Heart left ventricle (tissue), 16 donors: Measurements from ENCODE around the gene SLC35F3. TPM values are rescaled to one million over a fixed set of nuclear protein-coding genes. Genes with fewer than 3 reads are reported as not detected.
"Not testable (repeated sequence)": the region's sequence is repeated elsewhere in the genome, so short reads cannot be mapped to it uniquely, and the experiment has no call there.

Source experiments
- ATAC-seq, 4 donors: fragments of 200-7000 bp; cut with Tn5 transposase; one replicate each; pipeline ENCODE4 v1.9.1; 2020 to 2022; ENCODE audit warnings: moderate library complexity in 4 of 4, mild to moderate bottlenecking in 3 of 4, moderate number of reproducible peaks in 1 of 4
- DNase-seq, 5 donors: peaks; one replicate each; pipeline ENCODE4 v3.0.0-alpha.2; 2020
- H3K27ac ChIP-seq, 12 donors: fragments of 200-600 bp; sonication (generic) in 4 of 12; one replicate each; pipeline versions ENCODE4 v1.5.0 to v1.8.0; 2016 to 2022; ENCODE audit warnings: mild to moderate bottlenecking in 2 of 12
- H3K27me3 ChIP-seq, 9 donors: fragments of 200-600 bp; sonication (generic) in 2 of 9; one replicate each; pipeline versions ENCODE4 v1.5.1 to v1.8.0; 2016 to 2022; ENCODE audit warnings: mild to moderate bottlenecking in 3 of 9
- H3K36me3 ChIP-seq, 9 donors: fragments of 200-600 bp; sonication (generic) in 2 of 9; one replicate each; pipeline versions ENCODE4 v1.5.0 to v1.8.0; 2018 to 2022; ENCODE audit warnings: mild to moderate bottlenecking in 2 of 9
- H3K4me1 ChIP-seq, 12 donors: fragments of 200-600 bp; sonication (generic) in 4 of 12; one replicate each; pipeline versions ENCODE4 v1.5.0 to v1.8.0; 2016 to 2022; ENCODE audit warnings: mild to moderate bottlenecking in 3 of 12
- H3K4me3 ChIP-seq, 12 donors: fragments of 200-600 bp; sonication (generic) in 4 of 12; one replicate each; pipeline versions ENCODE4 v1.5.0 to v1.8.0; 2017 to 2022; ENCODE audit warnings: mild to moderate bottlenecking in 9 of 12, moderate library complexity in 4 of 12
- H3K9me3 ChIP-seq, 12 donors: fragments of 200-600 bp; sonication (generic) in 4 of 12; one replicate each; pipeline versions ENCODE4 v1.5.0 to v1.8.0; 2016 to 2022; ENCODE audit warnings: mild to moderate bottlenecking in 1 of 12
- POLR2A ChIP-seq, 2 donors: fragments of 450-650 bp; IDR thresholded peaks; one replicate each; pipeline ENCODE4 v1.6.1; 2017; ENCODE audit warnings: antibody characterized with exemption in 2 of 2, mild to moderate bottlenecking in 2 of 2, moderate library complexity in 2 of 2
- WGBS, 4 donors: extraction: QIAGEN DNeasy Blood & Tissue Kit in 2 of 4; methylation state at CpG; one replicate each; pipeline versions ENCODE4 v1.1.5 to v1.1.7; 2013 to 2018; 5-methylcytosine and 5-hydroxymethylcytosine counted together
- intact Hi-C, 10 donors: fragments of 100-400 bp; cut with DNase I; formaldehyde crosslinking; loops; one replicate each; pipeline versions ENCODE4 v1.11.1 to v1.14.2; 2022
- polyA plus RNA-seq, 2 donors: library from polyadenylated mRNA; stranded (reverse); fragments of 200-250 nt; gene quantifications; one replicate each; pipeline ENCODE4 v1.2.3, GENCODE V29; 2013
- total RNA-seq, 9 donors: library from RNA; depleted of rRNA in 2 of 9; stranded (reverse); fragments of >200 nt in 2 of 9; fragmentation: NEBNext Ultra II Directional in 3 of 9; extraction: Animal tissue kit (Norgen Biotek cat#: 25700) in 3 of 9; gene quantifications; one replicate each; pipeline versions ENCODE4 v1.1.0 to v1.2.4, GENCODE V29; 2016 to 2023
- TF ChIP-seq, protein P1 (sequence below), 12 donors: fragments of 200-600 bp; sonication (generic) in 4 of 12; IDR thresholded peaks; one replicate each; pipeline versions ENCODE4 v1.5.0 to v1.8.0; 2018 to 2022; ENCODE audit warnings: antibody characterized with exemption in 12 of 12, mild to moderate bottlenecking in 5 of 12
- donor health status: ischemic (EF 13 %, LVEDD 7.1; RV severe dilation, severe dysfunction).
- donor health status: healthy with polysubstance abuse.
- donor health status: DM: no; HTN: yes; CAD: no.
- donor health status: DM: no; HTN: no; CAD: no.
- donor health status: ischemic (EF 25% LVEDD 6.9; RV normal size, moderate dysfunction).
- donor health status: ischemic (EF 25% LVEDD 5.7; RV mildly dilated, moderate dysfunction).
- donor health status: healthy.
- donor health status: DM: yes; HTN: yes; CAD: no.
- donor health status: ischemic (EF 35%, LVEDD 5.7; RV mildly dilated, moderate dysfunction).
- donor health status: nonischemic (EF 11% LVEDD 7.7; RV severe dilation, severe dysfunction).
- donor health status: DM: yes; HTN: yes; CAD: no.
- donor health status: PGD.
- donor health status: ischemic (EF 29% LVEDD 5.4; RV normal size, mild dysfunction).
- donor health status: nonischemic (EF 23%, LVEDD 6.1; RV moderate dilation, normal function).

SLC35F3 gene
- total and polyA plus RNA-seq, 11 donors: 0.03 to 0.11 (median 0.11) TPM; not detected in 8

GRCh38 chr1:233884461-233885151, 19.9 kb upstream of the SLC35F3 start:
- 59 to 76% (median 64%) methylated on average over 5 of the region's 5 CpGs for WGBS, 4 donors
- no peaks in the 10 kb centered on the region for H3K36me3 ChIP-seq
- no peak overlapping the region for H3K4me3 ChIP-seq
- no peaks in the 10 kb centered on the region for H3K4me1 ChIP-seq
- intact Hi-C loops: no loop called here
- TF ChIP-seq, protein P1, sequence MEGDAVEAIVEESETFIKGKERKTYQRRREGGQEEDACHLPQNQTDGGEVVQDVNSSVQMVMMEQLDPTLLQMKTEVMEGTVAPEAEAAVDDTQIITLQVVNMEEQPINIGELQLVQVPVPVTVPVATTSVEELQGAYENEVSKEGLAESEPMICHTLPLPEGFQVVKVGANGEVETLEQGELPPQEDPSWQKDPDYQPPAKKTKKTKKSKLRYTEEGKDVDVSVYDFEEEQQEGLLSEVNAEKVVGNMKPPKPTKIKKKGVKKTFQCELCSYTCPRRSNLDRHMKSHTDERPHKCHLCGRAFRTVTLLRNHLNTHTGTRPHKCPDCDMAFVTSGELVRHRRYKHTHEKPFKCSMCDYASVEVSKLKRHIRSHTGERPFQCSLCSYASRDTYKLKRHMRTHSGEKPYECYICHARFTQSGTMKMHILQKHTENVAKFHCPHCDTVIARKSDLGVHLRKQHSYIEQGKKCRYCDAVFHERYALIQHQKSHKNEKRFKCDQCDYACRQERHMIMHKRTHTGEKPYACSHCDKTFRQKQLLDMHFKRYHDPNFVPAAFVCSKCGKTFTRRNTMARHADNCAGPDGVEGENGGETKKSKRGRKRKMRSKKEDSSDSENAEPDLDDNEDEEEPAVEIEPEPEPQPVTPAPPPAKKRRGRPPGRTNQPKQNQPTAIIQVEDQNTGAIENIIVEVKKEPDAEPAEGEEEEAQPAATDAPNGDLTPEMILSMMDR (IDR thresholded peaks at IDR 0.05): no peak
- no peak for TF ChIP-seq POLR2A (IDR thresholded peaks at IDR 0.05)
- peaks cover 0 to 10% (median 4%) of the 10 kb centered on the region in 12 donors for H3K9me3 ChIP-seq
- ATAC-seq (no peak), DNase-seq (no peak)
- no peak overlapping the region for H3K27ac ChIP-seq
- H3K27me3 ChIP-seq: peaks cover 0 to 10% (median 0%) of the 10 kb centered on the region in 9 donors

DNA sequence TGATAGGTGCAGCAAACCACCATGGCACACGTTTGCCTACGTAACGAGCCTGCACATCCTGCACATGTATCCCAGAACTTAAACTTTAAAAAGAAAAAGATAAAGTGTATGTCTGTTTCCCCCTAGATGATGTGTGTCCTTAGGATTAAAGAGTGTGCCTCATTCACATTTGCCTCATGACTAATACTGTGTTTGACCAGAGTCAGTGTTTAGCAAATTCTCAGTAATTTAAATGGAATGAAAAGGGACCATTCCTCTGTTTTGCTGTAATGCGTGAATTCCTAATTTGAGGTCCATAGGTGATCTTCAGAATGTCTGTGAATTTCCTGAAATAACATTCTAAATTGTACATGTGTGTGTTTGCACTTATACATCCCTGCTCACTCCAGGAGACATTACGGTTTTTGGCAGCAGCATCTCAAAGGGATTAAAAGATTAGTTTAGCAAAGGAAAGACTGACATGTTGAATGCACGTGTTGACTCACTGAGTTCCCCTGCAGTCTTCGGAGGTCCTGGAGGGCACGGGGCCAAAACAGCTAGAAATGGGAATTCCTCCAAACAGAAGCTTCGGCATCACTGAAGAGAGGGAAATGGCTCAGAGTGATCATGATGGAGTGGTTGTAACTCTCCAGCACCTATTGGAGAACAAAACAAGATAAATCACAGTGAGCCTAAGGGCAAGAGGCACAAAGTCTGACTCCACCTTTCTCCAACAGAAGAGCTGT, 19.1 kb upstream of the SLC35F3 start:
- Histone ChIP-seq H3K4me3 (no peak overlapping the region), H3K4me1 (no peaks in the 10 kb centered on the region), H3K36me3 (no peaks in the 10 kb centered on the region), H3K27ac (no peak overlapping the region), H3K27me3 (peaks cover 0 to 10% (median 0%) of the 10 kb centered on the region in 9 donors), H3K9me3 (peaks cover 0 to 11% (median 3%) of the 10 kb centered on the region in 12 donors)
- intact Hi-C loops: no loop called here
- WGBS, 4 donors: 58 to 65% (median 63%) methylated on average over 9 of the region's 9 CpGs
- DNase-seq (no peak), ATAC-seq (no peak)
- TF ChIP-seq, protein P1 (IDR thresholded peaks at IDR 0.05): no peak
- no peak for TF ChIP-seq POLR2A (IDR thresholded peaks at IDR 0.05)

DNA sequence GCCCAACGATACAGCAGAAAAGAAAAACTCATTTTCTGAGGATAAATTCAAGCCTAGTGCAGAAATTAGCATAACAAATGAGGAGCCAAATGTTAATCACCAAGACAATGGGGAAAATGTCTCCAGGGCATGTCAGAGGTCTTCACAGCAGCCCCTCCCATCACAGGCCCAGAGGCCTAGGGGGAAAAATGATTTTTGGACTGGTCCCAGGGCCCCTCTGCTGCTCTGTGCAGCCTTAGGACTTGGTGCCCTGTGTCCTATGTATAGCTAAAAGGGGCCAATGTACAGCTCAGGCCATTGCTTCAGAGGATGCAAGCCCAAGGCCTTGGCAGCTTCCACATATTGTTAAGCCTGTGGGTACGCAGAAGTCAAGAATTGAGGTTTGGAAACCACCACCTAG, 13.3 kb upstream of the SLC35F3 start:
- H3K4me3 ChIP-seq, H3K4me1 ChIP-seq, intact Hi-C loops, H3K36me3 ChIP-seq, DNase-seq, H3K27me3 ChIP-seq, H3K27ac ChIP-seq, ATAC-seq: not testable (repeated sequence)
- 75 to 79% (median 77%) methylated on average over 2 of the region's 2 CpGs for WGBS, 4 donors
- H3K9me3 ChIP-seq: peaks cover 0 to 30% (median 6%) of the 10 kb centered on the region in 12 donors

DNA sequence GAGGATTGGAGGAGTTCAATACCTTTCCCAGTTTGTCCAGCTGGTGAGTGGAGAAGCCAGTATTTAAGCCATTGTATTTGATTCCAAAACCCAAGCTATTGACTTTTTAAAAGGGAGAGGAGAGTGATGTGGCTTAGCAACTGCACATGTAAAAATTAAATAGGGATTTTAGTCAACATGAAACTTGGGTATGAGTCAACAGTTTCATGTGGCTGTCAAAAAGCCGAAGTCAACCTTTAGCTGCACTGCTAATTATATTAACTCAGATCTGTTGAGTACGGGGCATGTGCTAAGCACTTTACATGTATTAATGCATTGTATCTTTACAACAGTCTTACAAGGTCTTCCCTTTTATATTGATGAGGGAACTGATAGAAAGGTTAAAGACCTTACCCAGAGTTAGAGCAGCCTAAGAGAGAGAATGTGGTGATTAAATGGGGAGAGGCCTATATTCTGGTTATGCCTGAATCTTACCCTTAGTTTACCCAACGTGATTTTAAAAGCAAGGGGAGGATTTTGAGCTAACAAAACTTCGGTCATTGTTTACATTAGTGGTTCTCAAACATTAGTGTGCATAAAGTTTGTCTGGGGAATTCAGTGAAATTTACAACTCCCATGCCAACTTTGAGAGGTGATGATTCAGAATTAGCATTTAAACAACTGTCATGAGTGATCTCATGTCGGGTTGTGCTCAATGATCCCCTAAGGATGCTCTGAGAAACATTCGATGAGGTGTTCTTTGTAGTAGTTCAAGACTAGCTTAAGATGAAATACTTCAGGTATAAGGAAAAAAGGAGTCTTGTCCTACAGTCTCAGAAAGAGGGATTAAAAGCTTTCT, 6.9 kb upstream of the SLC35F3 start:
- Histone ChIP-seq H3K27ac (no peak overlapping the region), H3K27me3 (peaks cover 0 to 27% (median 8%) of the 10 kb centered on the region in 9 donors), H3K36me3 (no peaks in the 10 kb centered on the region), H3K9me3 (peaks cover 0 to 16% (median 0%) of the 10 kb centered on the region in 12 donors), H3K4me3 (no peak overlapping the region), H3K4me1 (no peaks in the 10 kb centered on the region)
- intact Hi-C loops: no loop called here
- ATAC-seq (no peak), DNase-seq (no peak)
- 79 to 85% (median 81%) methylated on average over 6 of the region's 6 CpGs for WGBS, 4 donors
- TF ChIP-seq POLR2A (IDR thresholded peaks at IDR 0.05): no peak
- TF ChIP-seq, protein P1 (IDR thresholded peaks at IDR 0.05): no peak
